Measurements from ENCODE around the gene INPP5F.
"Not testable (repeated sequence)": the region's sequence is repeated elsewhere in the genome, so short reads cannot be mapped to it uniquely, and the experiment has no call there.

Gene INPP5F

GRCh38 chr10:119860866-119861607, 135.2 kb downstream of the INPP5F start:
- no peak for DNase-seq (ENCODE audit: extremely low read depth in 1 of 2, low read depth in 1 of 2)

- no peak for DNase-seq (ENCODE audit: extremely low read depth in 1 of 2, low read depth in 1 of 2)
Observed at GRCh38 chr10:119862524-119862923, 136.7 kb downstream of the INPP5F start.

- DNase-seq (ENCODE audit: extremely low read depth in 1 of 2, low read depth in 1 of 2): no peak
Observed at GRCh38 chr10:119863951-119864565, 138.2 kb downstream of the INPP5F start.

GRCh38 chr10:119865699-119866240, 139.9 kb downstream of the INPP5F start:
- DNase-seq (ENCODE audit: extremely low read depth in 1 of 2, low read depth in 1 of 2): no peak

GRCh38 chr10:119867317-119867716, 141.5 kb downstream of the INPP5F start:
- DNase-seq (ENCODE audit: extremely low read depth in 1 of 2, low read depth in 1 of 2): no peak

GRCh38 chr10:119869398-119869797, 143.5 kb downstream of the INPP5F start:
- DNase-seq (ENCODE audit: extremely low read depth in 1 of 2, low read depth in 1 of 2): not testable (repeated sequence)

GRCh38 chr10:119871881-119872609, 146.2 kb downstream of the INPP5F start:
- DNase-seq (ENCODE audit: extremely low read depth in 1 of 2, low read depth in 1 of 2): peak; percentile 5 to 20

GRCh38 chr10:119872610-119872859, 146.7 kb downstream of the INPP5F start, which contains the start of gene MCMBP:
TSS of gene MCMBP (minus strand) at chr10:119872843. CDS start at chr10:119872584, 259 bp downstream.
- no peak for DNase-seq (ENCODE audit: extremely low read depth in 1 of 2, low read depth in 1 of 2)

GRCh38 chr10:119872860-119873681, 147.2 kb downstream of the INPP5F start:
- DNase-seq (ENCODE audit: extremely low read depth in 1 of 2, low read depth in 1 of 2): peak; percentile 49 to 81

- no peak for DNase-seq (ENCODE audit: extremely low read depth in 1 of 2, low read depth in 1 of 2)
Observed at GRCh38 chr10:119878524-119878923, 152.7 kb downstream of the INPP5F start.
